ENCODE results near the gene IL21R.

- TF ChIP-seq POLR2A (IDR thresholded peaks at IDR 0.05) = no peak
- no peak for TF ChIP-seq CTCF (IDR thresholded peaks at IDR 0.05)
Observed at GRCh38 chr16:27424772-27425498, 23.0 kb downstream of the IL21R start.

Measured in heart left ventricle (tissue), 13 donors.